ENCODE measurements around the gene RNF41. TPM values are rescaled to one million over a fixed set of nuclear protein-coding genes. Genes with fewer than 3 reads are reported as not detected.
A peak's percentile ranks its signal among the peaks of the same experiment; 100 is the strongest.

The RNF41 gene
- total RNA-seq, 6 experiments from 2014 or later: 10.6 to 23.0 (median 12.3) TPM

GRCh38 chr12:56258068-56258819 is 36.5 kb upstream of the RNF41 start, which contains the start of gene ANKRD52:
Gene ANKRD52, minus strand, starts transcription at chr12:56258384. Its CDS starts 115 bp downstream, at chr12:56258269.
- DNase-seq (peak; percentile 79 to 86 (median 81)), ATAC-seq (peak; percentile 95 to 100 (median 98))
- peak within 1 kb of the TSS; percentile 74 to 86 (median 75) for H3K27ac ChIP-seq
- 0% methylated on average over 8 of the region's 78 CpGs for WGBS (ENCODE audit: insufficient coverage, low coverage, low lambda C conversion rate, missing lambda C conversion rate)
- intact Hi-C loops (cut with DNase I): no loop called here
- peak within 1 kb of the TSS; percentile 93 to 97 (median 97) for H3K4me3 ChIP-seq
- peaks cover 0 to 35% (median 11%) of the 10 kb centered on the region in 4 donors for H3K36me3 ChIP-seq
- H3K27me3 ChIP-seq: no peaks in the 10 kb centered on the region
- peak; percentile 69 to 96 (median 78) for TF ChIP-seq CTCF (IDR thresholded peaks at IDR 0.05)
- TF ChIP-seq POLR2A (IDR thresholded peaks at IDR 0.05): peak; percentile 40
- H3K4me1 ChIP-seq: peaks cover 0 to 15% (median 7%) of the 10 kb centered on the region in 4 donors
- H3K9me3 ChIP-seq: no peaks in the 10 kb centered on the region

- peak in 3 of 4 donors; percentile 5 to 20 (median 17) for ATAC-seq
- intact Hi-C loops (cut with DNase I): no loop called here
- Histone ChIP-seq H3K36me3 (peaks cover 0 to 42% (median 17%) of the 10 kb centered on the region in 4 donors), H3K27ac (peak overlapping the region; percentile 74 to 86 (median 75)), H3K4me3 (peak overlapping the region; percentile 93 to 97 (median 97)), H3K9me3 (no peaks in the 10 kb centered on the region), H3K4me1 (peaks cover 0 to 15% (median 7%) of the 10 kb centered on the region in 4 donors), H3K27me3 (no peaks in the 10 kb centered on the region)
- WGBS (ENCODE audit: insufficient coverage, low coverage, low lambda C conversion rate, missing lambda C conversion rate): 0% methylated on average over 3 of the region's 27 CpGs
- no peak for DNase-seq
- no peak for TF ChIP-seq CTCF (IDR thresholded peaks at IDR 0.05)
- TF ChIP-seq POLR2A (IDR thresholded peaks at IDR 0.05): no peak
Measured at GRCh38 chr12:56257491-56258067, 35.9 kb upstream of the RNF41 start.

GRCh38 chr12:56257071-56257470 is 35.3 kb upstream of the RNF41 start:
- Histone ChIP-seq H3K27me3 (no peaks in the 10 kb centered on the region), H3K4me3 (peak overlapping the region; percentile 93 to 97 (median 97)), H3K4me1 (peaks cover 0 to 15% (median 7%) of the 10 kb centered on the region in 4 donors), H3K36me3 (peaks cover 0 to 47% (median 19%) of the 10 kb centered on the region in 4 donors), H3K9me3 (no peaks in the 10 kb centered on the region), H3K27ac (no peak overlapping the region)
- TF ChIP-seq POLR2A (IDR thresholded peaks at IDR 0.05) (no peak), CTCF (IDR thresholded peaks at IDR 0.05) (no peak)
- no peak for ATAC-seq
- peak in 1 of 3 donors; percentile 12 for DNase-seq
- intact Hi-C loops (cut with DNase I): no loop called here
- 79% methylated on average over 6 of the region's 8 CpGs for WGBS (ENCODE audit: insufficient coverage, low coverage, low lambda C conversion rate, missing lambda C conversion rate)

- no peak for ATAC-seq
- H3K9me3 ChIP-seq: no peaks in the 10 kb centered on the region
- peaks cover 0 to 15% (median 7%) of the 10 kb centered on the region in 4 donors for H3K4me1 ChIP-seq
- no peak overlapping the region for H3K27ac ChIP-seq
- 33% methylated on average over 3 of the region's 4 CpGs for WGBS (ENCODE audit: insufficient coverage, low coverage, low lambda C conversion rate, missing lambda C conversion rate)
- TF ChIP-seq POLR2A (IDR thresholded peaks at IDR 0.05): no peak
- no peak for TF ChIP-seq CTCF (IDR thresholded peaks at IDR 0.05)
- H3K4me3 ChIP-seq: no peak overlapping the region
- H3K36me3 ChIP-seq: peaks cover 0 to 51% (median 21%) of the 10 kb centered on the region in 4 donors
- peak in 1 of 3 donors; percentile 16 for DNase-seq
- intact Hi-C loops (cut with DNase I): no loop called here
- H3K27me3 ChIP-seq: no peaks in the 10 kb centered on the region
Measured at GRCh38 chr12:56256326-56256960, 34.7 kb upstream of the RNF41 start.

All from right lobe of liver (tissue), 6 donors.